Fibroblast of the aortic adventitia (primary cell): ENCODE data around the gene CCDC28A. TPM values are rescaled to one million over a fixed set of nuclear protein-coding genes. Genes with fewer than 3 reads are reported as not detected.
A peak's percentile ranks its signal among the peaks of the same experiment; 100 is the strongest.

ENCODE experiments used
- DNase-seq: peaks from one replicate; pipeline ENCODE4 v3.0.0-alpha.2; 2010; ENCODE audit warnings: low read depth
- H3K4me3 ChIP-seq: 2 replicates; pipeline ENCODE4 v1.5.1; 2011; ENCODE audit warnings: low read depth, mild to moderate bottlenecking, control low read depth, low read length, moderate library complexity
- total RNA-seq: library from RNA; depleted of rRNA; stranded (reverse); fragments of >200 nt; gene quantifications from 2 replicates; pipeline ENCODE4 v1.2.3, GENCODE V29; 2012; ENCODE audit warnings: low replicate concordance
- TF ChIP-seq, protein P1 (sequence below): IDR thresholded peaks from 2 replicates; pipeline ENCODE4 v1.5.1; 2011; ENCODE audit warnings: mild to moderate bottlenecking, low read length, control low read depth, inconsistent platforms; ENCODE audit not compliant: insufficient read depth

Gene CCDC28A
- total RNA-seq, 1 donor: 11.7 TPM

DNA sequence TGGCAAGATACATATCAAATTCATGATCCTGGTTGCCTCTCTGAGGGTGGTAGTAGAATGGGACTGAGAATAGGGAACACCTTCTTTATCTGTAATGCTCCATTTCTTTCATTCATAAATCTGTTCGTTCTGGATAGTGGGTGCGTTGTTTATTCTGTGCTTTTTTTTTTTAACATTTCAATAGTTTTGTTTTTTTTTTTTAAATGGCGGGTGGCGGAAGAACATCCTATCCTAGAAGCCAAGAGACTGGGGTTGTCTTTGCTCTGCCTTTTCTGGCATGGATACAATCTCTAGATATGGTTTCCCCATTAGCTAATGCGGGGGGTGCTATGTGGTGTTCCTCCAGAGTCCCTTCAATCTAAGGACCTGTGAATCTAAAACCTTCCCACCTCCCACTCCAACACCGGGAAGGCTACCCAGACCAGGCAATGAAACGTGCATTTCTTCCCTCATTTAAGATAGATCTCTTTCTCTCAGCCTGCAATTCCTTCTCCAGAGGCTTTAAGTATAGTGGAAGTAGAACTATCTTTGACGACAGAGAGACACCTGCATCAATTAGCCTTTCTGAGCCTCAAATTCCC is 883 bp upstream of the CCDC28A start:
- H3K4me3 ChIP-seq: peak overlapping the region; percentile 96
- no peak for DNase-seq
- TF ChIP-seq, protein P1, sequence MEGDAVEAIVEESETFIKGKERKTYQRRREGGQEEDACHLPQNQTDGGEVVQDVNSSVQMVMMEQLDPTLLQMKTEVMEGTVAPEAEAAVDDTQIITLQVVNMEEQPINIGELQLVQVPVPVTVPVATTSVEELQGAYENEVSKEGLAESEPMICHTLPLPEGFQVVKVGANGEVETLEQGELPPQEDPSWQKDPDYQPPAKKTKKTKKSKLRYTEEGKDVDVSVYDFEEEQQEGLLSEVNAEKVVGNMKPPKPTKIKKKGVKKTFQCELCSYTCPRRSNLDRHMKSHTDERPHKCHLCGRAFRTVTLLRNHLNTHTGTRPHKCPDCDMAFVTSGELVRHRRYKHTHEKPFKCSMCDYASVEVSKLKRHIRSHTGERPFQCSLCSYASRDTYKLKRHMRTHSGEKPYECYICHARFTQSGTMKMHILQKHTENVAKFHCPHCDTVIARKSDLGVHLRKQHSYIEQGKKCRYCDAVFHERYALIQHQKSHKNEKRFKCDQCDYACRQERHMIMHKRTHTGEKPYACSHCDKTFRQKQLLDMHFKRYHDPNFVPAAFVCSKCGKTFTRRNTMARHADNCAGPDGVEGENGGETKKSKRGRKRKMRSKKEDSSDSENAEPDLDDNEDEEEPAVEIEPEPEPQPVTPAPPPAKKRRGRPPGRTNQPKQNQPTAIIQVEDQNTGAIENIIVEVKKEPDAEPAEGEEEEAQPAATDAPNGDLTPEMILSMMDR: no peak

DNA sequence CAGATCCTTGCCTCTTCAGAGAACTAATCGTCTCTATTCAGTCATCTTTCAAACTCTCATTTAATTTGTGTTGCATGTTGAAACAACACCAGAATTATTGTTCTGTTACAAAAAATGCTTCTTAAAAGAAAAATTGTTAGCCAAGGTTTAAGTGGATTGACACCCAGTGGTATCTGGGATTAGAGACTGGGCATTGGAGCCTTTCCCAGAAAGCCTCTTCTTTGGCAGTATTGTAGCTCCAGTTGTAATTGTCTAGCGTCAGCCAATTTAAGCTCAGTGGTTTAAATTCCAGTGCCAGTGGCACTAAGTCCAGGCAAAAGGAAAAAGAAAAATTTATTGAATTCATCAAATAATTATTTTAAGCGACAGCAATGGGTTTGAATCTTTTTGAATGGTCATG is 801 bp downstream of the CCDC28A start:
- TF ChIP-seq, protein P1: no peak
- peak overlapping the region; percentile 96 for H3K4me3 ChIP-seq
- DNase-seq: no peak

DNA sequence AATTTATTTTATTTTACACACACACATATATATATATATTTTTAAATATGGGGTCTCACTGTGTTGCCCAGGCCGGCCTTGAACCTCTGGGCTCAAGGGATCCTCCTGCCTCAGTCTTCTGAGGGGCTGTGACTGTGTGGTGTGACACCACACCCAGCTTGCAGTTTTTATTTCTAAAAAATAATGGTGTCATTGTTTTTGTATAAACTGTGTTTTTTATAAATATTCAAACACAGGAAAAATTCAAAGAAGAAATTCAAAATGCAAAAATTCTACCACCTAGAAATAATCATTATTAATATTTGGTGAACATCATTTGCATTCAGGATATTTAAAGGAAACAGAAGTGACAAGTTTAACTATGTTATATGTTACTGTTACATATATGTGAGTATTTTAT is 3.1 kb downstream of the CCDC28A start:
- DNase-seq: no peak
- no peak overlapping the region for H3K4me3 ChIP-seq
- TF ChIP-seq, protein P1: no peak

DNA sequence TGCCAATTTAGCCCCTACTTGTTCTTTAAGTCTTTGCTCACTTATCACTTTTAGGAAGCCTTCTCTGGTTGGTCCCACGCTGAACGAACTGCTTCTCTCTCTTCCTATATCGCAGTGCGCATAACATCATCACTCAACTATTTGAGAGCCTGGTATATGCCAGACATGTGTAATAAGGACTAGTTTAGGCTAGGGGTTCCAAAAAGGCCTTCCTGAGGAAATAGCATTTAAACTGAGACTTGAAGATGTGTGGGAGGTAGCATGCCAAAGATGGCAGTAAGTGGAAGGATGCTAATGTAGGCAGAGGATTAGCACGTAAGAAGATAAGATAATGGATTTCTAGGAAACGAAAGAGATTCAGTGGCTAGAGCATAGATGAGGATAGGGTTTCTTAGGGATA is 4.8 kb downstream of the CCDC28A start:
- no peak overlapping the region for H3K4me3 ChIP-seq
- TF ChIP-seq, protein P1: no peak
- no peak for DNase-seq

DNA sequence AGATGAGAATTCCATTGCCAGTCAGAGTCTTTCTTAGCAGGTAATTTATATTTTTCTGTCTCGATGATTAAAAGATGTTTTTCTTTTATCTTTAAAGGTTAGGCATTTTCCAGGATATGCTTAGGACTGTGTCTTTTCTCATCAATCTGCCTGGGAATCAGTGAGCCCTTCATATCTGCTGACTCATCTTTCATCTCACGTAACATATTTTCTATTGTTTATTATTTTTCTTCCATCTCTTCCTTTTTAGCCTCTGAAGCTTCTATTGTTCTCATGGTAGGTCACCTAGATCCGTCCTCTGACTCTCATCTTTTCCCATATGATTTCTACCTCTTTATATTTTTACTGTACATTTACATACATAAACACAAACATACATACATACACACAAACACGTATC is 8.7 kb downstream of the CCDC28A start:
- TF ChIP-seq, protein P1: no peak
- no peak overlapping the region for H3K4me3 ChIP-seq
- DNase-seq: no peak

DNA sequence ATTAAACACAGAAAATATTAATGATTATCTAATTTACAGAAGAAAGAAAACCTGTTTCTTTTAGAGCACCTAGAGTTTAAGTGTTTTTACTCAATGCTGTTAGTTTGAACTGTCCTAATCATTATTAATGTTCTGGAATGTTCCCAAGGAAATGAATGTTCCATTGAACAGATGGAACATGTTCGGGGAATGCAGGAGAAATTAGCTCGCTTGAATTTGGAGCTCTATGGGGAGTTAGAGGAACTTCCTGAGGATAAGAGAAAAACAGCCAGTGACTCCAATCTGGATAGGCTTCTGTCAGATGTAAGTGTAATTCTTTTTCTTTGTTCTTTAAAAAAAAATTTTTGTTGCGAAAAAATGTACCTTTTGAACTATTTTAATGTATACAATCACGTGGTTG is 11.5 kb downstream of the CCDC28A start:
- no peak overlapping the region for H3K4me3 ChIP-seq
- DNase-seq: no peak
- TF ChIP-seq, protein P1: no peak

DNA sequence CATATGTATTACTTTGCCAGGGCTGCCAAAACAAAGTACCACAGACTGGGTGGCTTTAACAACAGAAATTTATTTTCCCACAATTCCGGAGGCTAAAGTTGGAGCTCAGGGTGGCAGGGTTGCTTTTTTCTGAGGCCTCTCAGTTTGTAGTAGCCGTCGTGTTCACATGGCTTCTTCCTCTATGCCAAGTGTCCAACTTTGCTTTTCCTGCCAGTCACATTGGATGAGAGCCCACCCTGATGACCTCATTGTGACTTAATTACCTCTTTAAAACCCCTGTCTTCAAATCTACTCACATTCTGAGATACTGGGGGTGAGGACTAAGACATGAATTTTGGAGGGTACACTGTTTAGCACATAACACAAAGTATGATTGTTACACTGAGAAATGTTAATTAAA is 12.4 kb downstream of the CCDC28A start:
- no peak overlapping the region for H3K4me3 ChIP-seq
- TF ChIP-seq, protein P1: no peak
- no peak for DNase-seq
